Stimulated activated naive CD8-positive, alpha-beta T cell treated with anti-CD3 and anti-CD28 coated beads, Interleukin-15, Interleukin-2, amounts not matched to agents 100 ng/mL and 50 ng/mL, for 24 hours (primary cell): ENCODE results near the gene LINC00305.

Experiments used
- H3K27ac Mint-ChIP-seq: one replicate; pipeline ENCODE4 v1.8.0; 2021; ENCODE audit warnings: mild to moderate bottlenecking, mixed read lengths
- H3K27me3 Mint-ChIP-seq: one replicate; pipeline ENCODE4 v1.8.0; 2021; ENCODE audit warnings: mixed read lengths
- H3K36me3 Mint-ChIP-seq: one replicate; pipeline ENCODE4 v1.8.0; 2021; ENCODE audit warnings: low read depth, mixed read lengths
- H3K4me1 Mint-ChIP-seq: one replicate; pipeline ENCODE4 v1.8.0; 2021; ENCODE audit warnings: low read depth, mixed read lengths
- H3K4me3 Mint-ChIP-seq: one replicate; pipeline ENCODE4 v1.8.0; 2021; ENCODE audit warnings: mild to moderate bottlenecking, mixed read lengths
- H3K9me3 Mint-ChIP-seq: one replicate; pipeline ENCODE4 v1.8.0; 2021; ENCODE audit warnings: mixed read lengths

LINC00305 gene

DNA sequence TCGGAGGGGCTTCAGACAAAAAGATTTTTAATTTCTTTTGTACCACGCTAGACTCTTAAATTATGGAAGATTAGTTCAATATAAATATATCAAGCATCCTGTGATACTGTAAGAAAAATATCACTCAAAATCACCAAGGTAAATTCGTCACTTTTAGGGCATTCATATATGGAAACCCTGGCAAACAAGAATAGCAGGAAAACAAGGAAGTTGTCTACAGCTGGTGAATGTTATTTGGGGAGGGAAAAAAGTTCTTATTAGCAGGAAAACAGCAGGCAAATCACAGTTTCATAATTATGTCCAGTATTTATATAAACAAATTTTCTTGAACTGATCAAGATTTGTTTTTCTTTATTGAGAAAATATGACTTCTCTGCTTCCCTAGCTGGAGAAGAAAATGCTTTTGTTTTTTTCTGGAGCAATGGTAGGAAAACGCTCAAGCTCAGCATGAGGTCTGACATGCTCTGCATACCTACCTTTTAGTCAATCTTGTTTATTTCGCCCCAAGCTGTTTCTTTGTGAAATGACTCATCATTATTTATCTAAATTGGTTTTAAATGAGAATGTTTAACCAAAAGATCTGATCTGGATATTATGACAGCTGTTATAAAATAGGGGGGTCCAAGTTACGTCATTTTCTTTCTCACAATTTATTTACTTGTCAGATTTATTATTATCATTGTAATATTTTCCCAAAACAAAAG is 14.7 kb downstream of the LINC00305 start:
- no peaks in the 10 kb centered on the region for H3K9me3 Mint-ChIP-seq
- H3K4me1 Mint-ChIP-seq: no peaks in the 10 kb centered on the region
- H3K27ac Mint-ChIP-seq: no peak overlapping the region

DNA sequence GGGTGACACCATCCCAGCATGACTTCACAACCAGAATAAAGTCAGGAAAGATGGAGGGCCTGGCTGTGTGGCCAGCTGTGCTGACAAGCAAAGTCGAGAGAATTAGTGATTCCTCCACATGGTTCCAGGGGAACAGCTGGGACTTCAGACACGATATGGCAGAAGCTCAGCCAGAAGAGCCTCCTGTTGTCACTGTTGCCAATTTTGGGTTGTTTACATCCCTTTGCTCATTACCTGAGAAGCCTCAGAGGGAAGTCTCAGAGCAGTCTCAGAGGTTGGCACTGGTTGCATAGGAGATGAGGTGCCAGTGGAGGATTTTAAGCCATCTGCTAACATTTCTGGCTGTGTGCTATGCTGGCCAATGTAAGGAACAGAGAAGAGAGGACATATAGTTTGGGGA is 16.0 kb downstream of the LINC00305 start:
- H3K36me3 Mint-ChIP-seq: no peaks in the 10 kb centered on the region
- H3K4me3 Mint-ChIP-seq: no peak overlapping the region
- no peaks in the 10 kb centered on the region for H3K27me3 Mint-ChIP-seq
- no peak overlapping the region for H3K27ac Mint-ChIP-seq
- no peaks in the 10 kb centered on the region for H3K4me1 Mint-ChIP-seq
- H3K9me3 Mint-ChIP-seq: no peaks in the 10 kb centered on the region

More for the DNA sequence above, 14.7 kb downstream of the LINC00305 start:
- Mint-ChIP-seq H3K36me3 (no peaks in the 10 kb centered on the region), H3K4me3 (no peak overlapping the region), H3K27me3 (no peaks in the 10 kb centered on the region)

DNA sequence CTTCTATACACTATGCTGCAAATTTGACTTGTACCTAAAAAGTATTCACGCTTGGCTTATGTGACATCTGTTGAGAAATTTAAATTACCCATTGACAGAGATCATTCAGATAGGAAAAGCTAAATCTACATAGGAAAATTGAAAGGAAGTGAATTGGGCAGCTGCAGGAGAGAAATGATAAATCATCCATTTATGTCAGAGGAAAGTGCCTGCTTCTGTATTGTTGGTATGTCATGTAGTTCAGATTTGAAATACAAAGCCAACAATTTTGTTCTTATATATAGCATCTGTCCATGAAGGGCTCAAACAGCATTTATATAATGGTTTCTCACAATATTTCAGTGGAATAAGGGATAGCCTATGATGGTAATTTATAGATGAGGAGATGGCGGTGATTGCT is 17.6 kb downstream of the LINC00305 start:
- H3K9me3 Mint-ChIP-seq: no peaks in the 10 kb centered on the region
- no peak overlapping the region for H3K4me3 Mint-ChIP-seq
- no peaks in the 10 kb centered on the region for H3K27me3 Mint-ChIP-seq
- H3K36me3 Mint-ChIP-seq: no peaks in the 10 kb centered on the region
- H3K27ac Mint-ChIP-seq: no peak overlapping the region
- no peaks in the 10 kb centered on the region for H3K4me1 Mint-ChIP-seq

DNA sequence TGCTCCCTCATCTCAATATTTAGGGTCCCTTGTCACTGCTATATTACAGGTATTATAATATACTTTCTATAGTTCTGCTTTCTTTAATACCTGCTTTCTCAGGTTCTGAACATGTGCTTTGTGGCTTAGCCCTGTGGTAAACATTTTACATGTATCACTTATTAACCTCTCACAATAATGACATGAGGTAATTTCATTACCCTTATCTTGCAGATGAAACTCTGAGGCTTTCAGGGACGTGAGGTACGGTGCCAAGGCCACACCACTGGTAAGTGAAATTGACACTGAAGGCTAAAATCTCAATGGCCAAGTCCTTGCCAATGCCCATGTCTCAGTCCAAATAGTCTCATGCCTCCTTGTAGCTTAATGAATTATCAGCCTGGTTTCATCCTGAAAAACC is 21.7 kb downstream of the LINC00305 start:
- no peak overlapping the region for H3K4me3 Mint-ChIP-seq
- H3K27ac Mint-ChIP-seq: no peak overlapping the region
- H3K9me3 Mint-ChIP-seq: no peaks in the 10 kb centered on the region
- H3K4me1 Mint-ChIP-seq: no peaks in the 10 kb centered on the region
- H3K27me3 Mint-ChIP-seq: no peaks in the 10 kb centered on the region
- H3K36me3 Mint-ChIP-seq: no peaks in the 10 kb centered on the region

DNA sequence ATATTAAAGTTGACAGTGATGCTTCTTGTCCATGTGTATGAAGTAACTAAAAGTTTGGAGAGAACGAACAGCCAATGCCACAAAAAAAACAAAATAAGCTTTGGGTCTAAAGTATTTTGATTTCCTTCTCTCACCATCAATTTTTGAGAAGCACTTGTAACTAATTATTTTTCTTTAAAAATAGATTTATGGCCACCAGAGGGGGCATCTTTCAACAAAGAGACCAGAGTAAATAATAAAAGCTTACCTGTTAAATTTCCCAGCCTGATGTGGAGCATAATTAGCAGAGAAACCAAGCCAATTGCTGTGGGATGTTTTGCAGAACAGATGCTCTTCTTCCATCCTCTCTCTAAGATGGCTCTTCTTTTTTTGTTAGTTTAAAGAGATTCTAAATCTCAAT is 29.0 kb downstream of the LINC00305 start:
- H3K27me3 Mint-ChIP-seq: no peaks in the 10 kb centered on the region
- H3K4me1 Mint-ChIP-seq: no peaks in the 10 kb centered on the region
- no peaks in the 10 kb centered on the region for H3K36me3 Mint-ChIP-seq

DNA sequence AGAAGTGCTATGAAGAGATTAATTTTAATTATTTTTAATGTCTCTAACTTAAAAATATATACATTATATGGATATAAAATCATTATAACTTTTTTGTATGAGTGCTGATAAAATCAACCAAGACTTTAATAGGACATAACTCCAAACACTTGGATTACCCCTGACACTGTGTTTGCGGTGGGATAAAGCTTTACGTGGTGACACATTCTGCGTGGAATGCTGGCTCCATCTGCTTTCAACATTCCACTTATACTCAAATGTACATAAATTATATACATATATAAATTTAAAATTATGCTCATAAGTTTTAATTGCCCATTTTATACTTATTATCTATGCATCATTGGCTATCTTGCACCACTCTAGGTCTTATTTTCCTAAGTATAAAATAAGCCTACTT is 30.5 kb downstream of the LINC00305 start:
- no peaks in the 10 kb centered on the region for H3K4me1 Mint-ChIP-seq
- no peaks in the 10 kb centered on the region for H3K9me3 Mint-ChIP-seq
- H3K27me3 Mint-ChIP-seq: no peaks in the 10 kb centered on the region
- H3K36me3 Mint-ChIP-seq: no peaks in the 10 kb centered on the region
- H3K4me3 Mint-ChIP-seq: no peak overlapping the region
- no peak overlapping the region for H3K27ac Mint-ChIP-seq

More for the DNA sequence above, 29.0 kb downstream of the LINC00305 start:
- Mint-ChIP-seq H3K4me3 (no peak overlapping the region), H3K27ac (no peak overlapping the region), H3K9me3 (no peaks in the 10 kb centered on the region)

DNA sequence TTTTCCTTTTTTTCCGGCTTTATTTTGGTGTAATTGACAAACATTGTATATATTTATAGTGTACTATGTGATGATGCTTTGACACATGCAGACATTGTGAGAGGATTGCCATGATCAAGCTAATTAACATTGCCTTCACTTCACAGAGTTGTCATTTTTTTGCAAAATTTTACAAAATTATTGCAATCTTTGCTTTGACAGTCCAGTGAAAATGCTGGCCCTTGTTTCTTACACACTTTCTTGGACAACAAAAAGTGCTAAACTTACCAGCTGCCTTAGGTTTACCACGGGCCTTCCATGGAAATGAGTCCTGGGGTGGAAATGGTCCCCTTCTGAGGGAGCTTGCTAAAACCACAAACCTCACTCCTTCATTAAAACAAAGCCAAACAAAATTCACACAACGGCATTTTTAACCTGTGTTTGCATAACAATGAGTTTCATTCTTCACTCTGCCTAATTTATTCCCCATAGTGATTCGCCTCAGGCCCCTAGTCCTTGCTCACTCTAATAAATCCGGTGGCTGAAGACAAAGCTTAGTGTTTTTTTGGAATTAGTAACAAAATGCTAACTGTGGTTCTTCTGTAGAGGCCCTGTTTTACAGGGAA is 32.2 kb downstream of the LINC00305 start:
- Mint-ChIP-seq H3K4me3 (no peak overlapping the region), H3K27me3 (no peaks in the 10 kb centered on the region), H3K9me3 (no peaks in the 10 kb centered on the region), H3K4me1 (no peaks in the 10 kb centered on the region), H3K36me3 (no peaks in the 10 kb centered on the region), H3K27ac (no peak overlapping the region)

DNA sequence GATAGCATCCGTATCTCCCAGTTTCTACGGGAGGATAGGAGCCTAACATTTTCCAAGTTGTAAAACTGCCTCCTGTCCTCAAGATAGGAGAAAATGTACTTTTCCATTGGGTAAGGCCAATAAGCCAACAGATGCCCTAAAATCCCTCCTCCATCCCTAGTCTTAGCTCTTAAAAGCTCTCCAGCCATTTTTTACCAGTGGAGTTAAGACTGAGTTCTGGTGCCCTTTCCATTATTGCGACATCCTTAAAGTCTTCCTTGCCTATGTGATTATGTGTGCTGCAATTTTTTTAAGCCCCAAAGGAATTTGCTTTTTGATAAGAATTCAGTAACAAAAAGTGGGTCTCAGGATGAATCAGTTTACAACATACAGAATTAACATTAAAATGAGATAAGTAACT is 33.0 kb downstream of the LINC00305 start:
- Mint-ChIP-seq H3K27me3 (no peaks in the 10 kb centered on the region), H3K36me3 (no peaks in the 10 kb centered on the region), H3K4me3 (no peak overlapping the region), H3K4me1 (no peaks in the 10 kb centered on the region), H3K9me3 (no peaks in the 10 kb centered on the region), H3K27ac (no peak overlapping the region)

DNA sequence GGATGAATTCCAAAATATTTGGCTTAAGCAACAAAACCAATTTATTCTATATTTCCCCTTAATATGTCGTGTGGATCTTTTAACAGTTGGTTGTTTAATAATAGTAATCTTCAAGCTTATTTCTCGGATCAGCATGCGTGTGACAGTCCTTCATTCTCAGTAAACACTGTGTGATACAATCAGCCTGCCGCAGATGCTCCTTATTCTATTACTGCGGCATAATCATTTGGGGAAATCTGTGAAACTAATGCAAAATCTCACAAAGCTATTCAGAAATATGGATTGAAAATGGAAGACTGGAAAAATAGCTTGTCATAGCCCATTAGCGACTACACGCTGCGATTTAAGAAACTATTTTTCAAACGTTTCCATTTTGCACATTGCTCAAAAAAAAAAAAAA is 36.9 kb downstream of the LINC00305 start:
- H3K9me3 Mint-ChIP-seq: no peaks in the 10 kb centered on the region
- no peaks in the 10 kb centered on the region for H3K27me3 Mint-ChIP-seq
- no peaks in the 10 kb centered on the region for H3K36me3 Mint-ChIP-seq
- H3K27ac Mint-ChIP-seq: no peak overlapping the region
- H3K4me3 Mint-ChIP-seq: no peak overlapping the region
- H3K4me1 Mint-ChIP-seq: no peaks in the 10 kb centered on the region

DNA sequence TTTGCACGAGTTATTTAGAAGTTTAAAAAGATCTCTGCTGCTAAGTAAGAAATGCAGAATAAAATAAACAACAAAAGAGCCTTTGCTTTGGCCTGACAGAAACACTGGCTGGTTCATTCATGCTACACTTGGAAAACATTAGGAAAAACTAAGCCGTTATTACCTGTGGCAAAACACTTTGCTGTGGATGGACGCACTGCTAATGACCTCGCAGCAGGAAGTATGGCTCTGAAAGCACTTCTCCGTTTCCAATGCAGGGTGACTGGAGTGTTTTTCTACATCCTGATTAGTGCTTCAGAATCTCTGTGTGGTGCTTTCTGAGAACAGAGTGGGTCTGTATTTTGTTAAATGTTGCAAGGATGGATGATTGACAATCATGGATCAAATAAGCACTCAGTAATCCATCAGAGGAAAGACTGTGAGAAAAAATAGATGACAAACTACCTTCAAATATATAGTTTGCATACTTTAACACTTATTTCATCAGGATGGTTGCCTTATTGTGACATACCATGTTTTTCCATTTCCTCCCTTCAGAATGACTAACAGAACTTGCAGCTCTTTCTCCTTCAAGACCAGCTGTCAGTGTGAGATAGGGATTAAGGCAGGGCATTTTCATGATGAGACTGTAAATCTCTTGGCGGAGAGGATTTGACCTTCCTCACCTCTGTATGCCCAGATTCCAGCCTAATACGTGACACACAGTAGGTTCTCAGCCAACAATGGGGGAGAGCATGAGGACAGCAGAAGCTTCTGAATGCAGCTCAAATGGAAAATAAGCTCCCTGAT is 38.0 kb downstream of the LINC00305 start:
- H3K27me3 Mint-ChIP-seq: no peaks in the 10 kb centered on the region
- H3K4me3 Mint-ChIP-seq: no peak overlapping the region
- no peaks in the 10 kb centered on the region for H3K9me3 Mint-ChIP-seq
- no peak overlapping the region for H3K27ac Mint-ChIP-seq
- no peaks in the 10 kb centered on the region for H3K4me1 Mint-ChIP-seq
- no peaks in the 10 kb centered on the region for H3K36me3 Mint-ChIP-seq

DNA sequence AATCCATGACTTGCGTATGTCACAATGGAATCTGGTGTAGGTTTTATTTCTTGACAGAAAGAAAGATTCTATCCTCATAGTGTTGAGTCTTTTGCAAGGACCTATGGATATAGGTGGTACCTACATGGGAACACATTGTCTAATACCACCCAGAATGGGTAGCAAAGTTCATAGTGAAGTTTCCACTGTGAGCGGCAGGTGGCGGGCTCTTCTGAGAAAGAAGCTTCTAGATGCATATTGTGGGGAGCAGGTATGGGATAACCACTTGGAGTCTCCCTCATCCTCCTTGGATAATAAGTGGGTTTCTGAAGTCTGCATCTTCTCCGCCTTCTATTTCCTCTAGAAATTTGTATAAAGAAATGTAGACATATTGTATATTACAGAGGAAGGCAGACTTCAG is 44.9 kb downstream of the LINC00305 start:
- H3K27ac Mint-ChIP-seq: no peak overlapping the region
- H3K27me3 Mint-ChIP-seq: no peaks in the 10 kb centered on the region
- no peaks in the 10 kb centered on the region for H3K9me3 Mint-ChIP-seq
- no peak overlapping the region for H3K4me3 Mint-ChIP-seq
- no peaks in the 10 kb centered on the region for H3K4me1 Mint-ChIP-seq
- H3K36me3 Mint-ChIP-seq: no peaks in the 10 kb centered on the region

DNA sequence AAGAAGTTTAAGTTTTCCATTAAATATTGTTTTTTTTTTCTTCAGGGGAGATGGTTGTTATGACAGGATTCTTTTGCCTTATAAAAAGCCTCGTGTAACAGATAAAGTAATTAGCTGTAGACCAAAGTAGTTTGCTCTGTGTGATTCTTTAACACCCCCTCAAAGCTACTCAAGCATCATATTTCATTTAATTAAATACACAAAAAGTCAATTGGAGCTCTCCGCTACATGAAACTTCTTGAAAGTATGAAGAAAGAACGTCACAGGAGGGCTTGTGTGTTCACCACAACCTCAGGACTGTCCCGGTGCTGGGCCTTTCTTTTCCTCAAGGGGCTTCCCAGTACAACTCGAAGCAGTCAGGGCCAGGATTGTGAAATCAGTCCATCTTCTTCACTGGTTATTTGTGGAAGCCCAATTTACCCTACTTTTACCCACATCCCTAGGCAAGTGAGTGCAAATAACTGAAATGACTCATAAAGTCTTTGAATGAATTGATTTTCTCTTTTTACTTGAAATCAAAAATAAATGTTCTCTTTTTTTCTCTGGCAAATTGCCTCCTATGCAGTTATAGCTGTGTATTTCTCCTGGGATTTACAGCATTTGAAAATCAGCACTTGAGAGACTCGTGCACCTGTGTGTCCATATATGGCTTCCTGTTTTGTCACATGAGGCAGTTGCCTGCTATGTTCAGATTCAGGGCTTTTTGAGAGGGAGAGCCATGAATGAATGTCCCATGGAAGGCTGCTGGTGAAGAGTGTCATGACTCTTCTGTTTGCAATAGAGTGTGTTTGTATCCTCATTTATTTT is 48.6 kb downstream of the LINC00305 start:
- no peaks in the 10 kb centered on the region for H3K9me3 Mint-ChIP-seq
- no peaks in the 10 kb centered on the region for H3K27me3 Mint-ChIP-seq
- no peak overlapping the region for H3K4me3 Mint-ChIP-seq
- H3K27ac Mint-ChIP-seq: no peak overlapping the region
- no peaks in the 10 kb centered on the region for H3K4me1 Mint-ChIP-seq
- no peaks in the 10 kb centered on the region for H3K36me3 Mint-ChIP-seq

DNA sequence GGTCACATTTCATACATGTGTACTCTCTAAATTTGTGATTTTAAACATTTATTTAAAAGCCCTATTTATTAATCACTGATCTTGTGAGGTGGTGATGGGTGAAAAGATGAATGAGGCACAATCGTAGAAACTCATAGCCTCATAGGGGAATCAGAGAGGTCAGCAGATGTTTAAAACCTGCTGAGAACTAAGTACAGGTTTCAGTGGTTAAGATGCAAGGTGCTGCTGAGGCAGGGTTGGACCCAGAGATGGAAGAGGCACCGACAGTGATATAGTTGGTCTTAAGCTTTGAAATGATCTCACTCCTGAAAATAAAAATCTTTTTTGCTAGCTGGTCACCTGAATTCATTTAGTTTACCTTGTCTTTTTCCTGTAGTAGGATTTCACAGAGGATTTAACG is 49.6 kb downstream of the LINC00305 start:
- H3K4me1 Mint-ChIP-seq: no peaks in the 10 kb centered on the region
- H3K4me3 Mint-ChIP-seq: no peak overlapping the region
- H3K36me3 Mint-ChIP-seq: no peaks in the 10 kb centered on the region
- H3K27ac Mint-ChIP-seq: no peak overlapping the region
- no peaks in the 10 kb centered on the region for H3K9me3 Mint-ChIP-seq
- no peaks in the 10 kb centered on the region for H3K27me3 Mint-ChIP-seq

DNA sequence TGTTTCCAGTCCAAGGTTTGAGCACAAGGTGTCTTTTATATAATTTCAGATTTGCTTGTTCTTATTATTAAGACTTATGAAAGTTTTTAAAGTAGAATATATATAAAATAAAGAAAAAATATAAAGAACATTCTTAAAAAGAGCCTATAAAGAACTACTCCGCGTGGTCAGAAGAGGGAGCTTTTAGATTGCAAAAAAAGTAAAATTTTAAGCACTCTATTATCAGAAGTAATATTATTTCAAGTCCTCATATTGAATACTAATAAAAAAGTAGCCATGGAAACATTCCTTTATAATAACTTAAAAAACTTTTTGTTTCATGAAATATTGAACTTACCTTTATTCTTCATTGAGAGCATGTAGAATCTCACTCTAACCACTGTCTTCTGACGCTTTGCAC is 51.4 kb downstream of the LINC00305 start:
- no peaks in the 10 kb centered on the region for H3K9me3 Mint-ChIP-seq
- H3K27me3 Mint-ChIP-seq: no peaks in the 10 kb centered on the region
- H3K27ac Mint-ChIP-seq: no peak overlapping the region
- no peak overlapping the region for H3K4me3 Mint-ChIP-seq
- H3K36me3 Mint-ChIP-seq: no peaks in the 10 kb centered on the region
- H3K4me1 Mint-ChIP-seq: no peaks in the 10 kb centered on the region

DNA sequence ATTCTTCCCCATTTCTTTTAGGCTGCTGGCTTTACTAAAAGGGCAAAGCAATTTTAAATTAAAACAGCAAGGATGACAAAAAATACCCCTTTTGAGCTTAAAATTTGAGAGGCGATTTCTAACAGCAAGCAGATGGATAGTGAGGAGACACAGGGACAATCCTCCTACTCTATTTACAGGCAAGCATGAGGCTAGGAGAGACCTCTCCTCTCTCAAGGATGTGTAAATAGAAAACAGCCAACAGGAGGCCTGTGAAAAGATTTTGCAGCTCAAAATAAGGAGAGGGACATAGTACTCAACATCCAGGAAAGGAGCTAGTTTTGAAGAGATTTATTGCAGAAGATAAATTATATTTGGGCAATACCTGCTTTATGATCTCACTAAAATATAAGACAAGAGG is 53.8 kb downstream of the LINC00305 start:
- no peak overlapping the region for H3K27ac Mint-ChIP-seq

More for the DNA sequence above, 53.8 kb downstream of the LINC00305 start:
- H3K4me1 Mint-ChIP-seq: no peaks in the 10 kb centered on the region
- H3K4me3 Mint-ChIP-seq: no peak overlapping the region
- H3K9me3 Mint-ChIP-seq: no peaks in the 10 kb centered on the region
- H3K27me3 Mint-ChIP-seq: no peaks in the 10 kb centered on the region
- no peaks in the 10 kb centered on the region for H3K36me3 Mint-ChIP-seq
